ENCODE measurements around the gene TMEM38B.

- TF ChIP-seq CTCF (IDR thresholded peaks at IDR 0.05; ENCODE audit: low read depth, low read length) (no peak), EZH2phosphoT487 (IDR thresholded peaks at IDR 0.05; ENCODE audit: low read depth) (no peak)
Observed at GRCh38 chr9:105757496-105758251, 63.3 kb downstream of the TMEM38B start.

All from OCI-LY3 (cell line).